Measurements from ENCODE around the gene RAP1A.

- no peak for TF ChIP-seq CTCF (IDR thresholded peaks at IDR 0.05)
- TF ChIP-seq POLR2AphosphoS5 (IDR thresholded peaks at IDR 0.05), result no peak
- no peak for TF ChIP-seq POLR2A (IDR thresholded peaks at IDR 0.05; ENCODE audit: low read depth)
- TF ChIP-seq EP300 (IDR thresholded peaks at IDR 0.05), result no peak
Observed at GRCh38 chr1:111756124-111756513, 136.5 kb downstream of the RAP1A start.

Data from esophagus muscularis mucosa (tissue), 4 donors.